ENCODE results near the gene ANP32A.

- TF ChIP-seq CTCF (IDR thresholded peaks at IDR 0.05) (no peak), POLR2A (IDR thresholded peaks at IDR 0.05) (no peak)
Measured at GRCh38 chr15:68791431-68792283, 29.0 kb downstream of the ANP32A start.
